WTC11 (cell line): ENCODE data around the gene FAAP24.

Experiments
- ATF3 ChIP-seq: sonication (generic); formaldehyde crosslinking; conservative IDR thresholded peaks from 2 replicates; pipeline ENCODE4 v1.8.1; 2022; ENCODE audit warnings: mild to moderate bottlenecking, missing genetic modification reagents
- CTCF ChIP-seq: fragments of 200-600 bp; IDR thresholded peaks from 2 replicates; pipeline ENCODE4 v1.8.0; 2022; ENCODE audit warnings: antibody characterized with exemption
- KAT7 ChIP-seq: sonication (generic); formaldehyde crosslinking; IDR thresholded peaks from 2 replicates; pipeline ENCODE4 v1.8.1; 2023; ENCODE audit warnings: missing genetic modification reagents, mild to moderate bottlenecking, borderline replicate concordance
- MAX ChIP-seq: sonication (generic); formaldehyde crosslinking; IDR thresholded peaks from 2 replicates; pipeline ENCODE4 v1.8.0; 2022; ENCODE audit warnings: mild to moderate bottlenecking, missing genetic modification reagents
- NFE2L1 ChIP-seq: sonication (generic); formaldehyde crosslinking; IDR thresholded peaks from 2 replicates; pipeline ENCODE4 v1.8.1; 2023; ENCODE audit warnings: missing genetic modification reagents
- PRRX2 ChIP-seq: fragments of 250-450 bp; sonication (Bioruptor Pico); IDR thresholded peaks from 2 replicates; pipeline ENCODE4 v1.8.0; 2021; ENCODE audit warnings: mild to moderate bottlenecking
- TCF7 ChIP-seq: sonication (generic); formaldehyde crosslinking; IDR thresholded peaks from 2 replicates; pipeline ENCODE4 v1.8.0; 2022; ENCODE audit warnings: mild to moderate bottlenecking, low read depth, missing genetic modification reagents, moderate library complexity
- ZBTB43 ChIP-seq: sonication (generic); formaldehyde crosslinking; IDR thresholded peaks from 2 replicates; pipeline ENCODE4 v1.8.1; 2023; ENCODE audit warnings: mild to moderate bottlenecking, missing genetic modification reagents
- ZNF263 ChIP-seq: sonication (generic); formaldehyde crosslinking; IDR thresholded peaks from 2 replicates; pipeline ENCODE4 v1.8.1; 2022; ENCODE audit warnings: low read depth, mild to moderate bottlenecking, moderate library complexity, missing genetic modification reagents

- TF ChIP-seq CTCF: no peak
- no peak for TF ChIP-seq KAT7 (CRISPR knock-in tag)
- no peak for TF ChIP-seq ATF3 (CRISPR knock-in tag)
- no peak for TF ChIP-seq ZBTB43 (CRISPR knock-in tag)
- TF ChIP-seq NFE2L1 (CRISPR knock-in tag): no peak
- TF ChIP-seq PRRX2: no peak
- no peak for TF ChIP-seq TCF7
- TF ChIP-seq MAX (CRISPR knock-in tag): no peak
- TF ChIP-seq ZNF263 (CRISPR knock-in tag): no peak
Observed at GRCh38 chr19:32988724-32989123, 16.7 kb downstream of the FAAP24 start.
